ENCODE measurements around the gene VWC2L. TPM values are rescaled to one million over a fixed set of nuclear protein-coding genes. Genes with fewer than 3 reads are reported as not detected.

The VWC2L gene
- polyA plus RNA-seq, 12 donors: not detected

GRCh38 chr2:214536625-214537024 lies 125.8 kb downstream of the VWC2L start:
- no peak for DNase-seq

- DNase-seq: no peak
Measured at GRCh38 chr2:214537929-214538328, 127.1 kb downstream of the VWC2L start.

GRCh38 chr2:214542295-214542694 lies 131.4 kb downstream of the VWC2L start:
- DNase-seq: peak; percentile 61

GRCh38 chr2:214542866-214543265 lies 132.0 kb downstream of the VWC2L start:
- DNase-seq: no peak

- no peak for DNase-seq
Measured at GRCh38 chr2:214543386-214543955, 132.6 kb downstream of the VWC2L start.

- no peak for DNase-seq
Measured at GRCh38 chr2:214545898-214546542, 135.2 kb downstream of the VWC2L start.

- DNase-seq: no peak
Measured at GRCh38 chr2:214547931-214548330, 137.1 kb downstream of the VWC2L start.

- DNase-seq: no peak
Measured at GRCh38 chr2:214549946-214550345, 139.1 kb downstream of the VWC2L start.

- DNase-seq: no peak
Measured at GRCh38 chr2:214550786-214551185, 139.9 kb downstream of the VWC2L start.

GRCh38 chr2:214557884-214558283 lies 147.0 kb downstream of the VWC2L start:
- DNase-seq: no peak

GRCh38 chr2:214558341-214558740 lies 147.5 kb downstream of the VWC2L start:
- no peak for DNase-seq

- DNase-seq: no peak
Measured at GRCh38 chr2:214560176-214560575, 149.3 kb downstream of the VWC2L start.

GRCh38 chr2:214560618-214561190 lies 149.8 kb downstream of the VWC2L start:
- DNase-seq: no peak

- no peak for DNase-seq
Measured at GRCh38 chr2:214565246-214565645, 154.4 kb downstream of the VWC2L start.

- no peak for DNase-seq
Measured at GRCh38 chr2:214566457-214566856, 155.6 kb downstream of the VWC2L start.

GRCh38 chr2:214569419-214570035 lies 158.7 kb downstream of the VWC2L start:
- DNase-seq: no peak

GRCh38 chr2:214574084-214574781 lies 163.4 kb downstream of the VWC2L start:
- DNase-seq: no peak

GRCh38 chr2:214575030-214575429 lies 164.2 kb downstream of the VWC2L start:
- DNase-seq: no peak

- DNase-seq: no peak
Measured at GRCh38 chr2:214575465-214575864, 164.6 kb downstream of the VWC2L start.

- DNase-seq: no peak
Measured at GRCh38 chr2:214577769-214578168, 166.9 kb downstream of the VWC2L start.

- DNase-seq: no peak
Measured at GRCh38 chr2:214578442-214578841, 167.6 kb downstream of the VWC2L start.

GRCh38 chr2:214579035-214579434 lies 168.2 kb downstream of the VWC2L start:
- DNase-seq: no peak

- no peak for DNase-seq
Measured at GRCh38 chr2:214587442-214587841, 176.6 kb downstream of the VWC2L start.

Data from muscle of arm (tissue), 12 donors.